Endothelial cell of umbilical vein (primary cell): Measurements from ENCODE around the gene CYTH1. TPM values are rescaled to one million over a fixed set of nuclear protein-coding genes. Genes with fewer than 3 reads are reported as not detected.

Source experiments
- polyA plus RNA-seq, 4 experiments: library from polyadenylated mRNA; depleted of rRNA in 3 of 4; stranded (reverse) in 3 of 4; unstranded in 1 of 4; fragments of >200 nt; gene quantifications; 2 replicates each; pipeline versions ENCODE4 v1.2.1 to v1.2.3, GENCODE V29; 2011 to 2012; ENCODE audit warnings: missing spikeins in 1 of 4
- small RNA-seq: library from RNA; depleted of rRNA; stranded (forward); fragments of <200 nt; gene quantifications from one replicate; pipeline ENCODE3, GENCODE V24; 2012; ENCODE audit warnings: low replicate concordance, low read depth; ENCODE audit not compliant: insufficient read depth, insufficient read length
- total RNA-seq: library from RNA; stranded (reverse); gene quantifications from 2 replicates; pipeline ENCODE4 v1.2.3, GENCODE V29; 2021

CYTH1 gene
- total and polyA plus RNA-seq, 2 donors (not counting 3 experiments of a cell fraction or from before 2014, with no cell fraction given), result 35.9 to 49.9 TPM

Small RNA genes lying within 50 kb of the gene (small RNA-seq; reads per million reads assigned to genes)
- not detected for gene RNU6-638P

Other genes starting within 250 kb of the CYTH1 start
- gene DNAH17, start 204.9 kb downstream of the CYTH1 start, total RNA-seq, result not detected in 2 replicates
- not detected in 2 replicates for gene DNAH17, start 204.9 kb downstream of the CYTH1 start, polyA plus RNA-seq
- gene USP36, start 58.5 kb upstream of the CYTH1 start, total RNA-seq, result 46.6 and 49.8 TPM in 2 replicates
- gene USP36, start 58.5 kb upstream of the CYTH1 start, polyA plus RNA-seq, result 20.6 and 29.8 TPM in 2 replicates
- 3.6 and 8.3 TPM in 2 replicates for gene CEP295NL, start 120.9 kb upstream of the CYTH1 start, total RNA-seq
- 0.10 and 0.13 TPM in 2 replicates for gene CEP295NL, start 120.9 kb upstream of the CYTH1 start, polyA plus RNA-seq
- 280 and 318 TPM in 2 replicates for gene TIMP2, start 143.1 kb upstream of the CYTH1 start, total RNA-seq
- gene TIMP2, start 143.1 kb upstream of the CYTH1 start, polyA plus RNA-seq, result 115 and 138 TPM in 2 replicates
- 0.76 and 1.3 TPM in 2 replicates for gene LGALS3BP, start 197.7 kb upstream of the CYTH1 start, total RNA-seq
- gene LGALS3BP, start 197.7 kb upstream of the CYTH1 start, polyA plus RNA-seq, result 0.77 and 1.3 TPM in 2 replicates
- gene CANT1, start 227.5 kb upstream of the CYTH1 start, total RNA-seq, result 76.4 and 93.6 TPM in 2 replicates
- 85.0 and 95.4 TPM in 2 replicates for gene CANT1, start 227.5 kb upstream of the CYTH1 start, polyA plus RNA-seq
- 3.8 and 4.0 TPM in 2 replicates for gene C1QTNF1, start 241.9 kb upstream of the CYTH1 start, total RNA-seq
- 2.5 and 3.1 TPM in 2 replicates for gene C1QTNF1, start 241.9 kb upstream of the CYTH1 start, polyA plus RNA-seq